Gastrocnemius medialis (tissue), 4 donors: ENCODE measurements around the gene PHLDA2. TPM values are rescaled to one million over a fixed set of nuclear protein-coding genes. Genes with fewer than 3 reads are reported as not detected.

ENCODE experiments used
- ATAC-seq, 2 donors: fragments of 150-250 bp; one replicate each; pipeline ENCODE4 v1.9.1; 2016
- DNase-seq, 2 donors: peaks; one replicate each; pipeline ENCODE4 v3.0.0-alpha.2; 2019
- H3K27ac ChIP-seq, 4 donors: fragments of 200-600 bp; sonication (generic); 1 replicate in 1 of 4; 2 replicates in 3 of 4; pipeline ENCODE4 v1.5.1; 2016 to 2018; ENCODE audit warnings: mild to moderate bottlenecking in 2 of 4, moderate library complexity in 1 of 4
- H3K27me3 ChIP-seq, 3 donors: fragments of 200-600 bp; sonication (generic) in 2 of 3; 1 replicate in 1 of 3; 2 replicates in 2 of 3; pipeline versions ENCODE4 v1.5.1 to v1.6.0; 2016 to 2019; ENCODE audit warnings: mild to moderate bottlenecking in 1 of 3, moderate library complexity in 1 of 3
- H3K36me3 ChIP-seq, 2 donors: fragments of 200-600 bp; sonication (generic) in 1 of 2; one replicate each; pipeline ENCODE4 v1.5.1; 2017 to 2018
- H3K4me1 ChIP-seq, 2 donors: fragments of 200-600 bp; sonication (generic) in 1 of 2; one replicate each; pipeline ENCODE4 v1.5.1; 2016 to 2017; ENCODE audit warnings: mild to moderate bottlenecking in 2 of 2
- H3K4me3 ChIP-seq, 4 donors: fragments of 200-600 bp; sonication (generic) in 3 of 4; 1 replicate in 1 of 4; 2 replicates in 3 of 4; pipeline ENCODE4 v1.5.1; 2016 to 2019; ENCODE audit warnings: mild to moderate bottlenecking in 2 of 4
- H3K9me3 ChIP-seq, 3 donors: fragments of 200-600 bp; sonication (generic) in 2 of 3; 1 replicate in 1 of 3; 2 replicates in 2 of 3; pipeline ENCODE4 v1.5.1; 2016 to 2019
- CTCF ChIP-seq, 5 experiments: fragments of 450-650 bp in 3 of 5; fragments of 200-600 bp in 2 of 5; sonication (generic) in 2 of 5; IDR thresholded peaks in 4 of 5; conservative IDR thresholded peaks in 1 of 5; 1 replicate in 4 of 5; 2 replicates in 1 of 5; pipeline ENCODE4 v1.5.1; 2016 to 2019; ENCODE audit warnings: antibody characterized with exemption in 5 of 5, mild to moderate bottlenecking in 3 of 5, moderate library complexity in 3 of 5
- POLR2A ChIP-seq, 2 donors: fragments of 450-650 bp; IDR thresholded peaks; one replicate each; pipeline ENCODE4 v1.6.1; 2017; ENCODE audit warnings: antibody characterized with exemption in 2 of 2, mild to moderate bottlenecking in 2 of 2, moderate library complexity in 2 of 2
- in situ Hi-C, 4 donors: fragments of 200-750 bp; cut with MboI; loops; one replicate each; pipeline versions ENCODE4 v1.15.0 to v1.8.0; 2017; ENCODE audit warnings: low sequenced_read_pairs in 4 of 4
- intact Hi-C: fragments of 100-400 bp; cut with DNase I; formaldehyde crosslinking; loops from one replicate; pipeline ENCODE4 v1.15.1; 2023; ENCODE audit warnings: low total_unique reads
- total RNA-seq, 4 donors: library from RNA; depleted of rRNA; stranded (reverse); fragments of >200 nt; gene quantifications; one replicate each; pipeline versions ENCODE4 v1.1.0 to v1.2.3, GENCODE V29; 2016

The PHLDA2 gene
- total RNA-seq, 4 donors from 2014 or later = 1.4 TPM; not detected in 3

GRCh38 chr11:2921261-2921660 lies 8.0 kb downstream of the PHLDA2 start:
- intact Hi-C loops = no loop called here
- no peak for TF ChIP-seq CTCF (IDR thresholded peaks at IDR 0.05 in 4 of 5, conservative IDR thresholded peaks at IDR 0.05 in 1 of 5)
- TF ChIP-seq POLR2A (IDR thresholded peaks at IDR 0.05) = no peak

GRCh38 chr11:2920343-2920742 lies 8.9 kb downstream of the PHLDA2 start:
- intact Hi-C loops = no loop called here
- Histone ChIP-seq H3K27ac (no peak overlapping the region), H3K9me3 (no peaks in the 10 kb centered on the region), H3K36me3 (no peaks in the 10 kb centered on the region), H3K4me1 (no peaks in the 10 kb centered on the region), H3K4me3 (no peak overlapping the region), H3K27me3 (no peaks in the 10 kb centered on the region)
- ATAC-seq = no peak
- in situ Hi-C loops = no loop called here
- no peak for DNase-seq
- TF ChIP-seq CTCF (IDR thresholded peaks at IDR 0.05 in 4 of 5, conservative IDR thresholded peaks at IDR 0.05 in 1 of 5) = no peak
- no peak for TF ChIP-seq POLR2A (IDR thresholded peaks at IDR 0.05)

More at GRCh38 chr11:2921261-2921660, 8.0 kb downstream of the PHLDA2 start:
- in situ Hi-C loops = no loop called here
- Histone ChIP-seq H3K27me3 (no peaks in the 10 kb centered on the region), H3K9me3 (no peaks in the 10 kb centered on the region), H3K27ac (no peak overlapping the region), H3K4me3 (no peak overlapping the region), H3K4me1 (no peaks in the 10 kb centered on the region), H3K36me3 (no peaks in the 10 kb centered on the region)
- ATAC-seq = no peak
- no peak for DNase-seq

GRCh38 chr11:2919837-2920236 lies 9.4 kb downstream of the PHLDA2 start:
- Histone ChIP-seq H3K4me3 (no peak overlapping the region), H3K36me3 (no peaks in the 10 kb centered on the region), H3K27me3 (no peaks in the 10 kb centered on the region), H3K4me1 (no peaks in the 10 kb centered on the region), H3K9me3 (no peaks in the 10 kb centered on the region), H3K27ac (no peak overlapping the region)
- DNase-seq = no peak
- TF ChIP-seq POLR2A (IDR thresholded peaks at IDR 0.05) (no peak), CTCF (IDR thresholded peaks at IDR 0.05 in 4 of 5, conservative IDR thresholded peaks at IDR 0.05 in 1 of 5) (no peak)
- in situ Hi-C loops = no loop called here
- no peak for ATAC-seq
- intact Hi-C loops = no loop called here

GRCh38 chr11:2919188-2919587 lies 10.0 kb downstream of the PHLDA2 start:
- ATAC-seq (no peak), DNase-seq (no peak)
- H3K27me3 ChIP-seq = no peaks in the 10 kb centered on the region
- no peaks in the 10 kb centered on the region for H3K4me1 ChIP-seq
- in situ Hi-C loops = no loop called here
- no peaks in the 10 kb centered on the region for H3K36me3 ChIP-seq
- H3K27ac ChIP-seq = no peak overlapping the region
- intact Hi-C loops = no loop called here
- no peak for TF ChIP-seq POLR2A (IDR thresholded peaks at IDR 0.05)
- TF ChIP-seq CTCF (IDR thresholded peaks at IDR 0.05 in 4 of 5, conservative IDR thresholded peaks at IDR 0.05 in 1 of 5) = no peak
- no peaks in the 10 kb centered on the region for H3K9me3 ChIP-seq
- no peak overlapping the region for H3K4me3 ChIP-seq

GRCh38 chr11:2917842-2918490 lies 11.3 kb downstream of the PHLDA2 start:
- Histone ChIP-seq H3K4me1 (no peaks in the 10 kb centered on the region), H3K9me3 (no peaks in the 10 kb centered on the region), H3K36me3 (no peaks in the 10 kb centered on the region), H3K27me3 (no peaks in the 10 kb centered on the region), H3K27ac (no peak overlapping the region), H3K4me3 (no peak overlapping the region)
- ATAC-seq = no peak
- TF ChIP-seq POLR2A (IDR thresholded peaks at IDR 0.05) (no peak), CTCF (IDR thresholded peaks at IDR 0.05 in 4 of 5, conservative IDR thresholded peaks at IDR 0.05 in 1 of 5) (no peak)
- in situ Hi-C loops = no loop called here
- intact Hi-C loops = no loop called here
- no peak for DNase-seq
